IMR-90 (cell line): Measurements from ENCODE around the gene PRKAG3. TPM values are rescaled to one million over a fixed set of nuclear protein-coding genes. Genes with fewer than 3 reads are reported as not detected.

Experiments used
- ATAC-seq: fragments of 200-7000 bp; cut with Tn5 transposase; 2 replicates; pipeline ENCODE4 v1.9.1; 2020; ENCODE audit warnings: low read depth, mild to moderate bottlenecking, moderate library complexity
- BruUV-seq: library from RNA; stranded (reverse); fragments of 400-500 nt; replicated peaks from 2 replicates; lab custom pipeline; 2021; lab: Mats Ljungman, UMichigan
- CTCF ChIA-PET: fragments of 300-600 bp; formaldehyde crosslinking; extraction: SDS; loops from one replicate; lab custom pipeline; 2021; ENCODE audit warnings: antibody characterized with exemption; lab: Yijun Ruan, JAX
- POLR2A ChIA-PET: fragments of 300-600 bp; sonication (Branson Sonifier 250); formaldehyde crosslinking; loops from one replicate; lab custom pipeline; 2022; ENCODE audit warnings: antibody characterized with exemption; ENCODE audit not compliant: unreplicated experiment; lab: Charles Lee
- DNase-seq: peaks from one replicate; pipeline ENCODE4 v3.0.0; 2013
- H2AFZ ChIP-seq: replicated peaks from 2 replicates; pipeline ENCODE3; 2013; ENCODE audit warnings: low read length, mild to moderate bottlenecking; ENCODE audit not compliant: poor library complexity
- H2AK5ac ChIP-seq: 2 replicates; pipeline ENCODE4 v1.6.1; 2013; ENCODE audit warnings: low read depth, low read length, inconsistent platforms
- H2AK9ac ChIP-seq: replicated peaks from 2 replicates; pipeline ENCODE3; 2013; ENCODE audit warnings: mild to moderate bottlenecking, low read depth, low read length, moderate library complexity; ENCODE audit not compliant: poor library complexity
- H2BK120ac ChIP-seq: 2 replicates; pipeline ENCODE4 v1.6.1; 2013; ENCODE audit warnings: low read depth, low read length, inconsistent platforms
- H2BK15ac ChIP-seq: 3 replicates; pipeline ENCODE4 v1.6.1; 2013; ENCODE audit warnings: low read depth, low read length, inconsistent platforms
- H2BK20ac ChIP-seq: 2 replicates; pipeline ENCODE4 v1.6.1; 2013; ENCODE audit warnings: low read depth, mild to moderate bottlenecking, inconsistent platforms, low read length, moderate library complexity
- H2BK5ac ChIP-seq: 2 replicates; pipeline ENCODE4 v1.6.1; 2013; ENCODE audit warnings: mild to moderate bottlenecking, low read depth, low read length, inconsistent platforms; ENCODE audit not compliant: poor library complexity, severe bottlenecking
- H3K14ac ChIP-seq: replicated peaks from 2 replicates; pipeline ENCODE4 v1.6.1; 2013; ENCODE audit warnings: low read depth, low read length, inconsistent platforms
- H3K18ac ChIP-seq: 2 replicates; pipeline ENCODE4 v1.6.1; 2013; ENCODE audit warnings: low read depth, low read length, control low read depth
- H3K23ac ChIP-seq: 2 replicates; pipeline ENCODE4 v1.6.1; 2013; ENCODE audit warnings: low read depth, low read length, inconsistent platforms
- H3K27ac ChIP-seq: 2 replicates; pipeline ENCODE4 v1.5.1; 2013; ENCODE audit warnings: mild to moderate bottlenecking, control low read depth, low read length; ENCODE audit not compliant: insufficient read depth
- H3K27me3 ChIP-seq: 2 replicates; pipeline ENCODE4 v1.6.1; 2013; ENCODE audit warnings: low read length; ENCODE audit not compliant: control insufficient read depth, insufficient read depth
- H3K36me3 ChIP-seq: 2 replicates; pipeline ENCODE4 v1.6.1; 2013; ENCODE audit warnings: low read length, mixed read lengths; ENCODE audit not compliant: control insufficient read depth, insufficient read depth
- H3K4ac ChIP-seq: 2 replicates; pipeline ENCODE4 v1.6.1; 2013; ENCODE audit warnings: low read depth, low read length, inconsistent platforms
- H3K4me1 ChIP-seq: 2 replicates; pipeline ENCODE4 v1.6.1; 2013; ENCODE audit warnings: low read length, mixed read lengths; ENCODE audit not compliant: control insufficient read depth, insufficient read depth
- H3K4me2 ChIP-seq: 2 replicates; pipeline ENCODE4 v1.6.1; 2013; ENCODE audit warnings: low read depth, mild to moderate bottlenecking, control low read depth, low read length, moderate library complexity
- H3K4me3 ChIP-seq: 2 replicates; pipeline ENCODE4 v1.5.1; 2013; ENCODE audit warnings: low read depth, mild to moderate bottlenecking, control low read depth, low read length, moderate library complexity; ENCODE audit not compliant: insufficient read depth
- H3K56ac ChIP-seq: 2 replicates; pipeline ENCODE4 v1.6.1; 2013; ENCODE audit warnings: low read length, inconsistent platforms; ENCODE audit not compliant: insufficient read depth; ENCODE audit errors: extremely low read depth
- H3K79me1 ChIP-seq, 2 experiments: 2 replicates each; pipeline ENCODE4 v1.6.1; 2013; ENCODE audit warnings: low read length in 2 of 2, inconsistent platforms in 1 of 2, low read depth in 1 of 2
- H3K9ac ChIP-seq: 2 replicates; pipeline ENCODE4 v1.6.1; 2013; ENCODE audit warnings: low read depth, low read length, control low read depth
- H3K9me1 ChIP-seq: 2 replicates; pipeline ENCODE4 v1.6.1; 2013; ENCODE audit warnings: low read length, inconsistent platforms; ENCODE audit not compliant: insufficient read depth
- H3K9me3 ChIP-seq: 2 replicates; pipeline ENCODE4 v1.6.1; 2013; ENCODE audit warnings: low read length; ENCODE audit not compliant: control insufficient read depth, insufficient read depth
- H4K20me1 ChIP-seq: 2 replicates; pipeline ENCODE4 v1.6.1; 2013; ENCODE audit warnings: low read length, inconsistent platforms; ENCODE audit not compliant: insufficient read depth
- H4K5ac ChIP-seq: 2 replicates; pipeline ENCODE4 v1.6.1; 2013; ENCODE audit warnings: mild to moderate bottlenecking, low read depth, low read length, control low read depth
- H4K8ac ChIP-seq, 2 experiments: 2 replicates each; pipeline ENCODE4 v1.6.1; 2013; ENCODE audit warnings: low read depth in 2 of 2, low read length in 2 of 2, control low read depth in 1 of 2, inconsistent platforms in 1 of 2
- H4K91ac ChIP-seq: 2 replicates; pipeline ENCODE4 v1.6.1; 2013; ENCODE audit warnings: low read depth, low read length, inconsistent platforms; ENCODE audit not compliant: insufficient read depth
- MXI1 ChIP-seq: IDR thresholded peaks from 2 replicates; pipeline ENCODE4 v1.6.1; 2012; ENCODE audit warnings: low read depth, mild to moderate bottlenecking, low read length, moderate library complexity, borderline replicate concordance
- NFE2L2 ChIP-seq: fragments of 150-350 bp; IDR thresholded peaks from 2 replicates; pipeline ENCODE4 v1.6.1; 2016; ENCODE audit warnings: low read depth, mild to moderate bottlenecking, low read length
- RCOR1 ChIP-seq: IDR thresholded peaks from 2 replicates; pipeline ENCODE4 v1.6.1; 2012; ENCODE audit warnings: mild to moderate bottlenecking, low read length, improper control_type of control experiment; ENCODE audit not compliant: insufficient replicate concordance
- SMC3 ChIP-seq: fragments of 150-350 bp; IDR thresholded peaks from 2 replicates; pipeline ENCODE4 v1.6.1; 2016; ENCODE audit warnings: low read depth, mild to moderate bottlenecking, antibody characterized with exemption, low read length, moderate library complexity
- WGBS, 2 experiments: methylation state at CpG; one replicate each; pipeline versions ENCODE4 v1.1.5 to v1.1.7; 2013; ENCODE audit warnings: missing lambda C conversion rate in 2 of 2; ENCODE audit not compliant: insufficient read length in 1 of 2; ENCODE audit errors: extremely low coverage in 2 of 2; 5-methylcytosine and 5-hydroxymethylcytosine counted together
- dilution Hi-C: fragments of 300-500 bp; cut with HindIII; formaldehyde crosslinking; loops from one replicate; pipeline ENCODE4 v1.14.3; 2018; ENCODE audit warnings: low sequenced_read_pairs; ENCODE audit not compliant: unreplicated experiment
- in situ Hi-C: fragments of 300-500 bp; cut with MboI; formaldehyde crosslinking; loops from 3 replicates; pipeline ENCODE4 v1.14.3; 2019; ENCODE audit warnings: low sequenced_read_pairs, inconsistent platforms, mixed read lengths
- intact Hi-C: fragments of 100-400 bp; cut with micrococcal nuclease; formaldehyde crosslinking; loops from 2 replicates; pipeline ENCODE4 v1.10.0; 2022
- polyA plus RNA-seq, 3 experiments: library from polyadenylated mRNA; depleted of rRNA; stranded (reverse); fragments of >200 nt; gene quantifications; 2 replicates each; pipeline ENCODE4 v1.2.3, GENCODE V29; 2012; ENCODE audit warnings: low replicate concordance in 1 of 3
- total RNA-seq: library from RNA; depleted of rRNA; stranded (reverse); fragments of >200 nt; gene quantifications from 2 replicates; pipeline ENCODE4 v1.2.3, GENCODE V29; 2012
- TF ChIP-seq, protein P1 (sequence below): conservative IDR thresholded peaks from 2 replicates; pipeline ENCODE4 v1.5.1; 2012; ENCODE audit warnings: mild to moderate bottlenecking, low read depth, low read length, improper control_type of control experiment

The PRKAG3 gene
- total and polyA plus RNA-seq, 2 of the 4 experiments (the other 2 are of a cell fraction) = not detected

DNA sequence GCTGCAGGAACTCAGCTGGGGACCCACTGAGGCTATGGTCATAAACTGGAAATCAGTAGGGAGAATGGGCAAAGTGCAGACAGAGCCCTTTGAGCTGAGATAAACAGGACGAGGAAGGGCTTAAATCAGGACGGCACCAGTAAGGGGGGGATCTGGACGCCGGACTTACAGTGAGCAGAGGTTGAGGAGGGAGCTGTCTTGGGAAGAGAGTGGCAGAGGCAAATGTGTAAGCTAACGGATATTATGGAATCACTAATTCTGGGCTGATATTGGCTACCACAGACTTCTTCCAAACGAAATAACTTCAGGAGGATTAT lies 49.1 kb downstream of the PRKAG3 start:
- intact Hi-C loops = loop anchor here (5.0 kb wide), 1 partner anchor 55 kb away; no protein-coding TSS in a partner anchor
- DNase-seq (no peak), ATAC-seq (peak; percentile 10; the same call in 1 of the 2 replicates)
- peak overlapping the region; percentile 68 for H3K4ac ChIP-seq
- peak overlapping the region; percentile 62 for H2AK9ac ChIP-seq
- peak overlapping the region; percentile 43; the same call in 1 of the 2 replicates for H2AK5ac ChIP-seq
- peak overlapping the region; percentile 12; the same call in 1 of the 2 replicates for H2BK120ac ChIP-seq
- dilution Hi-C loops = no loop called here
- no peaks in the 10 kb centered on the region for H3K9me3 ChIP-seq
- H4K91ac ChIP-seq = peak overlapping the region; percentile 19; the same call in 1 of the 2 replicates
- no peak overlapping the region for H2BK20ac ChIP-seq
- H3K36me3 ChIP-seq = 0 out of 2 replicates have a peak, but pooled peaks cover 2% of the 10 kb centered on the region
- no peaks in the 10 kb centered on the region for H3K27me3 ChIP-seq
- H3K79me1 ChIP-seq = peaks cover 0 to 5% of the 10 kb centered on the region in 2 experiments; a peak in 2 of 4 replicates
- H2AFZ ChIP-seq = peak overlapping the region; percentile 97
- peak overlapping the region; percentile 86 for H3K4me2 ChIP-seq
- H3K4me3 ChIP-seq = peak overlapping the region; percentile 44
- BruUV-seq = no TSS peak
- peaks cover 3% of the 10 kb centered on the region; the same call in 1 of the 2 replicates for H3K4me1 ChIP-seq
- no peaks in the 10 kb centered on the region for H4K20me1 ChIP-seq
- peak overlapping the region; percentile 60; the same call in 1 of the 2 replicates for H3K14ac ChIP-seq
- H3K18ac ChIP-seq = no peak overlapping the region
- H4K5ac ChIP-seq = peak overlapping the region; percentile 69
- peaks cover 3% of the 10 kb centered on the region; the same call in 1 of the 2 replicates for H3K9me1 ChIP-seq
- TF ChIP-seq SMC3 = no peak
- no peak for TF ChIP-seq RCOR1
- no peak for TF ChIP-seq MXI1
- TF ChIP-seq, protein P1, sequence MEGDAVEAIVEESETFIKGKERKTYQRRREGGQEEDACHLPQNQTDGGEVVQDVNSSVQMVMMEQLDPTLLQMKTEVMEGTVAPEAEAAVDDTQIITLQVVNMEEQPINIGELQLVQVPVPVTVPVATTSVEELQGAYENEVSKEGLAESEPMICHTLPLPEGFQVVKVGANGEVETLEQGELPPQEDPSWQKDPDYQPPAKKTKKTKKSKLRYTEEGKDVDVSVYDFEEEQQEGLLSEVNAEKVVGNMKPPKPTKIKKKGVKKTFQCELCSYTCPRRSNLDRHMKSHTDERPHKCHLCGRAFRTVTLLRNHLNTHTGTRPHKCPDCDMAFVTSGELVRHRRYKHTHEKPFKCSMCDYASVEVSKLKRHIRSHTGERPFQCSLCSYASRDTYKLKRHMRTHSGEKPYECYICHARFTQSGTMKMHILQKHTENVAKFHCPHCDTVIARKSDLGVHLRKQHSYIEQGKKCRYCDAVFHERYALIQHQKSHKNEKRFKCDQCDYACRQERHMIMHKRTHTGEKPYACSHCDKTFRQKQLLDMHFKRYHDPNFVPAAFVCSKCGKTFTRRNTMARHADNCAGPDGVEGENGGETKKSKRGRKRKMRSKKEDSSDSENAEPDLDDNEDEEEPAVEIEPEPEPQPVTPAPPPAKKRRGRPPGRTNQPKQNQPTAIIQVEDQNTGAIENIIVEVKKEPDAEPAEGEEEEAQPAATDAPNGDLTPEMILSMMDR = no peak
- TF ChIP-seq NFE2L2 = no peak
- H2BK15ac ChIP-seq = no peak overlapping the region
- ChIA-PET CTCF (interaction anchor here (1.6 kb wide), 1 partner anchor 12 kb away, joined by 4 read pairs; no protein-coding TSS in a partner anchor), POLR2A (interaction anchor here (0.8 kb wide), 1 partner anchor 123 kb away, joined by 4 read pairs; the partner anchor contains the start of genes BCS1L and ZNF142)
- WGBS, 2 experiments = 48% methylated on average over 4 of the region's 6 CpGs; no CpG with 5 or more reads in 1 of the 2 experiments
- H4K8ac ChIP-seq = peak overlapping the region; percentile 70 to 91; a peak in 2 of 4 replicates
- H3K27ac ChIP-seq = no peak overlapping the region
- no peak overlapping the region for H2BK5ac ChIP-seq
- no peak overlapping the region; the same call in 1 of the 2 replicates for H3K56ac ChIP-seq
- H3K9ac ChIP-seq = peak overlapping the region; percentile 55
- peak overlapping the region; percentile 68; the same call in 1 of the 2 replicates for H3K23ac ChIP-seq
- in situ Hi-C loops = no loop called here
